ENCODE measurements around the gene CBARP. TPM values are rescaled to one million over a fixed set of nuclear protein-coding genes. Genes with fewer than 3 reads are reported as not detected.
"Not testable (repeated sequence)": the region's sequence is repeated elsewhere in the genome, so short reads cannot be mapped to it uniquely, and the experiment has no call there.

CBARP gene
- total RNA-seq, 1 experiment from 2014 or later: 0.86 TPM

DNA sequence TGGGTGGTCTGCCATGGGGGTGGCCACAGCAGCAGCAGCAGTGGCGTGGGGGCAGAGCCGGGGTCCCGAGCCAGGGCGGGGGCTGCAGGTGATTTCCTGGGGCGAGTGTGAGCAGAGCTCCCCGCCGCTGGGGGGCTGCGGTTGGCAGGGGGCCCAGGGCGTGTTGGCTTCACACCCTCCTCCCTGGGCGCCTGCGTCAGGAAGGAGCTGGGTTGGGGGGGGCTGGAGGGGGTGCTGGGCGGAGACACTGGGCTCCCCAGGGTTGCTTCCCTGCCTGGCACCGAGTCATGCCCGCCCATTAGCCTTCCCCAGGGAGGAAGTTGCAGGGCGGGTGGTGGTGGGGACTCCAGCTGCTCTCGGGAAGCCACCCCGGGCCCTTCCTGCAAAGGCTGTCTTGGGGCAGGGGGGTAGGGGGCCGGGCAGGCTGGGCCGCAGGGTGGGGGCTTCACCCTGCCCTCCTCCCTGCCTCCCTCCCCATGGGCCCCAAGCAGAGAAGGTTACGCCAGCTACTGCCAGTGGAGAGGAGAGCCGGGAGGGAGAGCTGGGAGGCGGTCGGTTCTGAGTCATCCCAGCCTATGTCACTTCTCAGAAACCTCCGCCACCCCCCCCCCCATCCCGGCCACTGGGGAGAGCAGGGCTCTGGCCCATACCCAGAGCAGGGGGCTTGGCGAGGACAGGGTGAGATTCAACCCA lies 15.2 kb upstream of the CBARP start:
- DNase-seq (ENCODE audit: low read depth): peak; percentile 97

- peak; percentile 97 for DNase-seq (ENCODE audit: low read depth)
These were observed 14.5 kb upstream of the CBARP start for GRCh38 chr19:1252221-1252820.

- DNase-seq (ENCODE audit: low read depth): peak; percentile 82
These were observed 13.8 kb upstream of the CBARP start for GRCh38 chr19:1251330-1252220.

DNA sequence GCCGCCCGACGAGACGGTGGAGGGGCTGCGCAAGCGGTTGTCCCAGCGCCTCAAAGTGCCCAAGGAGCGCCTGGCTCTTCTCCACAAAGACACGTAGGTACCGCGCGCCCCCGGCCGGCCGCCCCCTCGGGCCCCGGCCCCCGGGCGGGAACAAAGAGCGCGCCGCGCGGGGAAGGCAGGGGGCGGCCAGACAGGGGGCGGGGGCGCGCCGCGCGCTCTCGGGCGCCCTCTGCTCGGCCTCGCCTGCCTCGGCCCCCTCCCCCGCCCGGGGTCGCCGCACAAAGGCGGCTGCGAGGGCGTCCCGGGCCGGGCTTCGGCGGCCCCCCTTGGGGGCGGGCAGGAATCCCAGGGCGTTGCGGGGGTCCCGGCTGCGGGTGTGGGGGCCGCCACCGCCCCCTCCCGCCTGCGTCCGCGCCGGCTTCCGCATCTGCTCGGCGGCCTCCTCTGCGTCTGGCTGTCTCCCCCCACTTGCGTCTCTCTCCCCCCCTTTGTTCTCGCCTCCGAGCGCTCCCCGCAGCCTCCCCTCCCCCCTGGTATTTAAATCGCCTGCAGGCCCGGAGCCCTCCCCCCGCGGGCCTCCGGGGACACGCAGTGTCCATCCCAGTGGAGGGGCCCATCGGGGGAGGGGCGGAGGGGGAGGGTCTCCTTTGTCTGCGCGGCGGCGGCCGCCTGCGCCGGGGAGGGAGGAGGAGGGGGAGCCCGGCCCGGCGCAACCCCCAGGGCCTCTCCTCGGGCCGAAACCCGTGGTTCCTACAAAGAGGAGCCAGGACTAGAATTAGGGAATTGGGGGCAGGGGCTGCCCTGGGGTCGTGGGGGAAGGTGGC lies 12.8 kb upstream of the CBARP start:
- DNase-seq (ENCODE audit: low read depth): peak; percentile 61

DNA sequence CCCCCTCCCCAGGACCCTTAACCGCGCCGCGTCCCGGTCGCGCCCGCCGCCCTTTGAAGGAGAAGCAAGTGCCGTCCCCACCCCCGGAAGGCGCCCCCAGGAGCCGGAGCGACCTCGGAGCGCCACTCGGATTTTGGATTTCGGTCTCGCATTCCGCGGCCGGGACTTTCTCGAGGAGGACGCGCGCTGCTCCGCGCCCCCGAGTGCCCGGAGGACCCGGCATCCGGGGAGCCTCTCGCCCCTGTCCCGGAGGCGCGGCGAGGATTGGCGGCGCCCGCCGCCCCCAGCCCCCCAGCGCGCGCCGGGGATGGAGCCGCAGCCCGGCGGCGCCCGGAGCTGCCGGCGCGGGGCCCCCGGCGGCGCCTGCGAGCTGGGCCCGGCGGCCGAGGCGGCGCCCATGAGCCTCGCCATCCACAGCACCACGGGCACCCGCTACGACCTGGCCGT lies 12.2 kb upstream of the CBARP start:
- DNase-seq (ENCODE audit: low read depth): no peak

- DNase-seq (ENCODE audit: low read depth): peak; percentile 98
These were observed 11.6 kb upstream of the CBARP start for GRCh38 chr19:1249298-1249989.

DNA sequence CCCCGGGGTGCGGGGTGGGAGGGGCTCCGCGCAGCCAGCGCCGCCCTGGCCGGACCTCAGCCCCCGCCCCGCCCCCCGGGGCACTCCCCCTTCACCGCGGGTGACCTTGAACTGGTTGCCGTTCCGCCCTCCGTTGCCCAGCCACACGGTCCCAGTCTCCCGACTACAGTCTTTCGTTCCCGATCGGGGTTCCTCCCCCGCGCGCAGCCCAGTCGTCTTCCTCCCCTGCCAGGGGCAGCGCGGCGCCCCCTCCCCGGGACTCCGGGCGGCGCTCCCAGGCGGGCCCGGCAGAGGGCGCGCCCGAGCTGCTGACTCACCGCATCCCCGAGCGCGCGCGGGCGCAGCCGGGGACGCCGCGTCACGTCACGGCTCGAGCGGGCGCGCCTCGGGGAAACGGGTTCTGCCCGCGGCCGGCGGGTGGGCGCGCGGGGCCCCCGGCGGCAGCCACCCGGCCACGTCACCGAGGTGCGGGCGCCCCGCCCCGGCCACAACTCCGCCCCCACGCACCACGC lies 11.0 kb upstream of the CBARP start:
- DNase-seq (ENCODE audit: low read depth): peak; percentile 90

DNA sequence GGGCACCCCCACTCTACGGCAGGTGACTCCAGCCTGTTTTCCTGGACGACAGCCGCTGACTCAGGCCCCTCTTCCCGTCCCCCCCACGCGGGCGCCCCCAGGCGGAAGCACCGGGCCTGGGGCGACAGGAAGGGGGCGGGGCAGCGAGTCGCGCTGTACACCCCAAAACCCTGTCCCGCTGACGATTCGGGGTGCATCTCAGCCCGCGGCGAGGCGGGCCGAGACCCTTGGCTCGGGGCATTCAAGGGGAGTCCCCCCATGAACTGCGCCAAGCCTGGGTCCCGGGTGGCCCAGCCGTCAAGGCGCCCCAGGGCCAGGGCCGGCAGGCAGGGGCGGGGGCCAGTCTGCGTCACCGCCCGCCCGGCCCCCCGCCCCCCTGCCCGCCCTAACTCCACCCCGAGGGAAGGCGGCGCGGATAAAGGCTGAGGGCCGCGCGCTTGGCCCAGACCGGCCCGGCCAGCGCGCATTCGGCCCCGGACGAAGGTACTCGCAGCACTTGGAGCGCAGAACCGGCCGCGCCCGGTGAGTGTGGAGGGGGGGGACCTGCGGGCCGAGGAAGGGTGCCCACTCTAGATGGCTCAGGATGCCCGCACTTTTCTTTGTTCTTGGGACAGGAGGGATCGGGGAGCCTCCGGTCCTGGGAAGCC lies 10.5 kb upstream of the CBARP start, which contains the start of gene MIDN:
TSS of gene MIDN (plus strand) at position 445 of the 647 bp plus-strand sequence. CDS start 1,714 bp downstream, outside the sequence.
- DNase-seq (ENCODE audit: low read depth): peak; percentile 92

DNA sequence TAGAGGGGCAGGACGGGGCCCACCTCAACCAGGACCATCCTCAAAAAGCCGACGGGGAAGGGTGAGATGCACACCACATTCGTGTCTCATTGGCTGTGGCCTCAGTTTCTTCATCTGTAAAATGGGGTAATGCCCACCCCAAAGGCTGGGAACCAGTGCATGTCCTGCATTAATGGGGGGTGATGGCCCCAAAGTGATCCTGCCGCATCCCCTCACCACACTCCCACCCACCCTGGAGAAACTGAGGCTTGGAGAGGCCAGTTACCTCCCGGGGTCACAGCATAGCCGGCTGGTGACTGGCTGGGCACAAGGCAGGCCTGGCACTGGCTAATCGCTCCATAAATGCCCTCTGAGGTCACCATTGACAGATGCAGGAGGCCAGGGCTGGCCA lies 9.9 kb upstream of the CBARP start:
- DNase-seq (ENCODE audit: low read depth): no peak

- DNase-seq (ENCODE audit: low read depth): not testable (repeated sequence)
These were observed 8.7 kb upstream of the CBARP start for GRCh38 chr19:1246265-1247087.

DNA sequence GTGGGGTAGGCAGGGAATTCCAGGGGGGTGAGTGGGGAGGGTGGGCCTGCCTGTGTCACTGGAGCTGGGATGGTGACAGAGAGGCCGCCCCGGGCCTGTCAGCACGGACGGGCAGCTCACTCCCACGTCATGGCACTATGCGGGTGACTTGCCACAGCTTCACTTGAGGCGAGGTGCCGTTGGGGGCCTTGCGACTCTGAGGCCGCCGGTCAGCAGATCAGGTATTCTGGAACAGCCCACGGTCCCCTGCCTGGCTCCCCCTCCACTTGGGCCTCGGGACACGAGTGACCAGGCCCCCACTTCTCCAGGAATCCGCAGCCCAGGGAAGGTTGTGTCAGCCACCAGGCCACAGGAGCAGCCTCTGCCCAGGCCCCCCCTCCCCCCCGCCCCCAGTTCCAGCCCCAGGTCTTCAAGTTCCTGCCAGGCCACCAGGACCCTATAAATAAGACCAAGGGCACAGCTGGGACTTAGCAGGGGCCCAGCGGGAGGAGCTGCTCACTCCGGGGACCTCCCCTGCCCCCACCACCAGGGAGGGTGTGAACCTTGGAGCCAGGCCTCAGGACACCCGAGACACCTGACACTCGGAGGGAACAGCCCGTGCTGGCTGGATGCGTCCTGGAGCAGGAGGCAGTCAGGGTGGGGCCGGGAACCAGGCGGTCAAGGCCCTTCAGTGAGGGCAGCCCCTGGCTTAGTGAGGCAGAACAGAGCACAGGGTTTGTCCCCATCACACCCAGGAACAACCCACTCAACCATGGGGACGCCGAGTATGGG lies 7.9 kb upstream of the CBARP start:
- no peak for DNase-seq (ENCODE audit: low read depth)

DNA sequence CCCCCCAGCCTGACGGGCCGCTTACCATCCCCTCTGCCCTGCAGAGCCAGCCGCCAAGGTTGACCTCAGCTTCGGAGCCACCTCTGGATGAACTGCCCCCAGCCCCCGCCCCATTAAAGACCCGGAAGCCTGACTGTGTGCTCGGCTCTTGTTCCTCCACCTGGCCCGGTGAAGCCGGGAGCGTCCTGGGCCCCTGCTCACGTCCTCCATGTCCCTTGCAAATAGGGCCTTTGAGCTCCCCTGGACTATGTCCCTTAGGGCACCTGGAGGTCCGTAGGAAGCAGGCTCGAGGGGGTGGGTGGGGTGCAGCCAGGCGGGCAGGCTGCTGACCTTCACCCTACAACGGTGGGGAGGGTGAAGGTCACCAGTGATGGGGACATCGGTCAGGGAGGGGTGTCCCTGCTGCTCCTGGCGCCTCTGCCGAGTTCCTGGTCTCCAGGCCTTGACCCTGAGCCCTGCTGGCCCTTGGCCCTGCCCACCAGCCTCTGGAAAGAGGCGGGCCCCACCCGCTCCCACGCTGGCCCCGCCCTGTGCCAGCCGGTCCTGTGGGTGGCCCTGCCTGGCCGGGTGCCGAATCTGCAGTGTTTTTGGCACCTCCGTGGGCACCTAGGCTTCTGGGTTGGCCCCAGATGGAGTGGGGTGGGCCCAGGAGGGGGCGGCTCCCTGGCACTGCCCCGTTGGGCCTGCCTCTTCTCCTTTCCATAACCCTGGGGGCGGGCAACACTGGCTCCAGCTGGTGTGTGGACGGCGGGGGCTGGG lies 7.1 kb upstream of the CBARP start:
- no peak for DNase-seq (ENCODE audit: low read depth)

- peak; percentile 87 for DNase-seq (ENCODE audit: low read depth)
These were observed 6.2 kb upstream of the CBARP start for GRCh38 chr19:1243768-1244692.

- peak; percentile 98 for DNase-seq (ENCODE audit: low read depth)
These were observed 3.8 kb upstream of the CBARP start, which contains the start of gene ATP5F1D for GRCh38 chr19:1241417-1242095. ATP5F1D (plus strand) TSS chr19:1241751; CDS start chr19:1241851, 100 bp downstream.

- no peak for DNase-seq (ENCODE audit: low read depth)
These were observed 3.1 kb upstream of the CBARP start for GRCh38 chr19:1240925-1241324.

Measured in Daoy (cell line).